Activated CD4-positive, alpha-beta T cell treated with anti-CD3 and anti-CD28 coated beads for 24 hours (primary cell): ENCODE data around the gene HEXD.
A peak's percentile ranks its signal among the peaks of the same experiment; 100 is the strongest.
"Not testable (repeated sequence)": the region's sequence is repeated elsewhere in the genome, so short reads cannot be mapped to it uniquely, and the experiment has no call there.

Source experiments
- DNase-seq, 2 donors: peaks; one replicate each; pipeline ENCODE4 v3.0.0-alpha.2; 2020; ENCODE audit warnings: low read depth in 2 of 2

Gene HEXD

GRCh38 chr17:82440469-82440981, 22.4 kb downstream of the HEXD start:
- no peak for DNase-seq

- no peak for DNase-seq
Observed at GRCh38 chr17:82440991-82441627, 23.0 kb downstream of the HEXD start.

DNA sequence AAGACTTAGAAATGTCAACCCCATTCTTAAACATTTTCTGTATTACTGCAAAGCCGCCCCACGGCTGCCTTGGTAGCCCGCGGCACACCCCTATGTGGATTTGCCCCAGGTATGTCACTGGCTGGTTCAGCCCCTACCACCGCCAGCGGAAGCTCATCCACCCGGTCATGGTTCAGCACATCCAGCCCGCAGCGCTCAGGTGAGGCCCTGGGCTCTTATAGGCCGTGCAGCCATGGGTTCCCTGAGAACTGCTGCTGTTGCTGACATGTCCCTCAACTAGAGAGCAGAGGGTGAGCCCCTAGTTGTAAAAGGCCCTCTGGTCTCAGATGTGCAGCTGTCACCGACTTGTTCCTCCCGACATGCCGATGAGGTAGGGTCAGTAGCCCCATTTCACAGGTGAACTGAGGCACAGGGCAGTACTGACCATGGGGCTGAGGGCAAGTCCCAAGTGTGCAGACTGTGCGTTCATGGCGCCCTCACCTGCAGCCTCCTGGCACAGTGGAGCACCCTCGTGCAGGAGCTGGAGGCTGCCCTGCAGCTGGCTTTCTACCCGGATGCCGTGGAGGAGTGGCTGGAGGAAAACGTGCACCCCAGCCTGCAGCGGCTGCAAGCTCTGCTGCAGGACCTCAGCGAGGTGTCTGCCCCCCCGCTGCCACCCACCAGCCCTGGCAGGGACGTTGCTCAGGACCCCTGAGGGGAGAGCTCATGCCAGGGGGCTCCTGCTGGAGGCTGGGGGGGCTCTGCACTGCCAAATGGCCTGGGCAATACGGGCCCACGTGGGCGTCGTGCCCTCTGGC, 23.7 kb downstream of the HEXD start:
- DNase-seq = no peak

- no peak for DNase-seq
Observed at GRCh38 chr17:82442643-82443464, 24.7 kb downstream of the HEXD start.

GRCh38 chr17:82443465-82444283, 25.5 kb downstream of the HEXD start:
- no peak for DNase-seq

- no peak for DNase-seq
Observed at GRCh38 chr17:82444284-82444893, 26.2 kb downstream of the HEXD start.

DNA sequence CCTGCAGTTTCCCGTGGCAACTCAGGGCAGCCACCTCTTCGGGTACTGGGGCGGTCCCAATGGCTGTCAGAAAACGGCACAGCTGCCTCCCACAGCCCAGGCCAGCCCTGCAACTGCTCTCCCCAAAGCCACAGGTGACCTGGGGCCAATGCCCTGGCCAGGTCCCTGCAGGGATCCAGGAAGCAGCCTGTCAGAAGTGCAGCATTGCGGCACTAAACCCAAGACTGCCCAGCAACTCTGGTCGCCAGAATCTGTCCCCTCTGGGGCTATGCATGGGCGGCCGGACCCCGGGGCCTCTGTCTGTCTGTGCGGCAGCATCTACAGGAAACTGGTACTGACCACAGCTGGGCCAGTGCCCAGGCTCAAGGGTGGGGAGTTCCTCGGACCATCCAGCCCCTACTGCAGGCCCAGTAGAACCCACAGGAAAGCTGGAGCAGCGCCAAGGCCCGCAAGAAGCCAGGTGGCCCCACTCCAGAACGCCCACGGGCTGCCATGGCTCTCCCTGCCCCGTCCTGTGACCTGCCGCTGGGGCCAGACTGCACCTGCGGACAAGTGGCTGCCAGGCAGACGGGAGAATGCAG, 26.9 kb downstream of the HEXD start:
- DNase-seq = no peak

DNA sequence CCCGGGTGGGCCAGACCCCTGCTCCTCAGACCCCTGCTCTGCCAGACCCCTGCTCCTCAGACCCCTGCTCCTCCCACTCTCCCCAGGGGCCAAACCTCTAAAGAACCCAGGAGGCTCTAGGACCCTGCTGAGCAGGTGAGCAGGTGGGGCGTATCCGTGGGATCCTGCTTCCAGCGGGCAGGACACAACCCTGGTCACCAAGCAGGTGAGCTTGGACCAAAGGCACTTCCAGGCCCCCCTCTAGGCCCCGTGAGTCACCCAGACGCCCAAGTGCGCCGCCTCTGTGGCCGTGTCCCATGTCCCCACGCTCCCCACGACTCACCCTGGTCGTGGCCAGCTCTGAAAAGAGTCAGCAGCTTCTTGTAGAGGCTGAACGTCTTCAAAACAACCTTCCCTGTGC, 27.4 kb downstream of the HEXD start:
- no peak for DNase-seq

- DNase-seq = no peak
Observed at GRCh38 chr17:82446124-82446523, 28.0 kb downstream of the HEXD start.

- DNase-seq = no peak
Observed at GRCh38 chr17:82446649-82447048, 28.5 kb downstream of the HEXD start.

DNA sequence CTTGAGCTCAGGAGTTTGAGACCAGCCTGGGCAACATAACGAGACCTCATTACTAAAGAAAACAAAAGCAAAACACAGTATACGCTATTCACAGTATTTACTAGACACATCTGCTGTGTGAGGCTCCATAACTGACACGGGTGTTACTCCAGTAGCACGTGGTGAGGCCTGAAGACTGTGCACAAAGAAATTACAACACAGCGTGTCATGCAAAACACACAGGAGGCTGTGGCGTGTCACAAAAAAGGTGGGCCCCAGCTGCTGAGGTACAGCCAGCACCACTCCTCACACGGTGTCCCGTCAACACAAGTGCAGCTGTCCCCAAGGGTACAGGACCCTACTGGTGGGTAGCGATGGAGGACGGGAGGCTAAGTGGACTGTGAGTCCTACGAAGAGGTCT, 29.7 kb downstream of the HEXD start:
- no peak for DNase-seq

DNA sequence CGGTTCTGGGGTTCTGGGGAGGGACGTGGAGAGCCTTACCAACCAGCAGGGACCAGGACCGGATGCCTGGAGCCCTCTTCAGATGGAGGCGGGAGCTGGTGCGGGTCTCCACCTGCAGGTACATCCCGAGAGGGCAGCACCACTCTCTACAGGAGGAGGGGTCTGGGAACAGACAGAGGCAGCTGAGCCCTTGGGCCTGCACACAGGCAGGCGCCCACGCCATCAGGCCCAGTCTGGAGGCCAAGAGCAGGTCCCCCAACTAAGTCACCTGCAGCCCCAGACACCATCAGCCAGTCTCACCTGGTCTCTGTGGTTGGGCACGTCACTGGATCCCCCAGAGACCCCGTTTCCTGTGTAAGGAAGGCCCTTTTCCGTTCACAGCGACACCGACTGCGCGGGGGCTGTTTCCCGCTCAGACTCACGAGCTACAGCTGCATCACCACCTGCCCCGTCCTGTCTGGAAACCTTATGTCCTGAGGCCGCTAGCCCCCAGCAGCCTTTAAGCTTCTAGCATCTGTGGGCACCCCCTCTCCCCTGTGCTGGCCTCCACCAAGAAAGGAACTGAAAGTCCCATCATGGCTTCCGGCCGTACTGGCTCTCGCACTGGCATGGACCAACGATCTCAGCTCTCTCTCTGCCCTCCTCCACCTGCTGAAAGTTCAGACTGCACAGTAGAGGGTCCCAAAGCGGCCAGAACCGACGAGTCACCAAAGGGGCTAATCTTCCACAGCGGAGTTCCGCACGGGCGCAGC, 31.2 kb downstream of the HEXD start:
- peak; percentile 40 to 54 for DNase-seq

DNA sequence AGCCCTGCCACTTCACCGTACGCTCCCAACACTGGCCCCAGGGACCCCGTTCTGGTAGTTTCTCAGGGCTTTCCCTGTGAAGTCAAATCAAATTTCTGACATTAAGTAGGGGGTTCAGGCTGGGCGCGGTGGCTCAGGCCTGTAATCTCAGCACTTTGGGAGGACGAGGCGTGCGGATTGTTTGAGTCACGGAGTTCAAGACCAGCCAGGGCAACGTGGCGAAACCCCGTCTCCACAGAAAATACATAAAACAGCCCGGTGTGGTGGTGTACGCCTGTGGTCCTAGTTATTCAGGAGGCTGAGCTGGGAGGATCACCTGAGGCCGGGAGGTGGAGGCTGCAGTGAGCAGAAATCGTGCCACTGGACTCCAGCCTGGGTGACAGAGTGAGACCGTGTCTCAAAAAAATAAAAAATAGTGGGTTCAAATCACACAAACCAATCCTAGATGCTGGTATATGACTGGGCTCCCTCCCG, 31.8 kb downstream of the HEXD start:
- DNase-seq = peak in 1 of 2 donors; percentile 27

DNA sequence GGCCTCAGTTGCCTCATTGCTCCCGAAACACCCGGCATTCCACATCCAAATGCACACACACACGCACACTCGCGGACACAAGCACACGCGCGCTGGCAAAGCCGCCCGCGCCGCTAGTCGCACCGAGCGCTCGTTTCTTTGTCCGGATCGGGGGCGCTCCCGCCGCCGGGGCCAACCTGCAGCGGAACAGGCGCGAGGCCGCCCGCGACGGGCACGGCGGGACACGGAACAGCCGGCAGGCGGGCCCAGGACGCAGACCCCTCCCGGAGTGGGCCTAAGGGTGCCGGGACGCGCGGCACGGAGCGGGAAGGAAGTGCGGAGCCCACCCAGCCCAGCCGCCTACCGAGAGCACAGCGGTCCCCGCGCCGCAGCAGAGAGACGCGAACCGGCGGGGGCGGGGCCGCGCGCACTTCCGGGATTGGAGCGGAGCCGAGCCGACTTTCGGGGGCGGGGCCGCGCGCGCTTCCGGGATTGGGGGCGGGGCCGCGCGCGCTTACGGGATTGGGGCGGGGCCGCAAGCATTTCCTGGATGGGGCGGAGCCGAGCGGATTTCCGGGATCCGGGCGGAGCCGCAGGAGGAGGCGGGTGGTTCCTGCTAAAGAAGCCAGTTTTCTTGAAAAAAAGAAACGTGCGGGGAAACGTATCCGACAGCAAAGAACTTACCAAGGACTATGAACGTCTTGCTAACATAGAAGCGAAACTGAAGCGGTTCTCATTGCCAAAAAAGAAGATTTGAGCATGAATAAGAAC, 32.4 kb downstream of the HEXD start, which contains the start of gene CYBC1:
CYBC1 (minus strand) TSS at position 396 of the 750 bp plus-strand sequence. CDS start 1,498 bp downstream, outside the sequence.
- DNase-seq = peak; percentile 94 to 95

DNA sequence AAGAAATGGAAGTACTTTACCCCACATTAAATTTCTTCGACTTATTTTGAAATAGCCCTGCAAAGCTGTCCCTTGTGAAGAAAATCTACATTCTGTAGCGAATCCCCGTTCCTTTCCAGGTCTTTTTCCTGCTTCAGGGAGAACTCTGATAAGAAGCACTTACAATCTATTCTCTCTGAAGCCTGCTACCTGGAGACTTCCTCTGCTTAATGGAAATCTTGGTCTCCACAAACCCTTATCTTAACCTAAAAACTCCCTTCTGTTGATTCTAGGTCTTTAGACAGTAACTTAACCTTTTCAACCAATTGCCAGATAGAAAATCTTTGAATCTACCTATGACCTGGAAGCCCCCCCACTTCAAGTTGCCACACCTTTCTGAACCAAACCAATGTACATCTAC, 34.0 kb downstream of the HEXD start:
- no peak for DNase-seq

DNA sequence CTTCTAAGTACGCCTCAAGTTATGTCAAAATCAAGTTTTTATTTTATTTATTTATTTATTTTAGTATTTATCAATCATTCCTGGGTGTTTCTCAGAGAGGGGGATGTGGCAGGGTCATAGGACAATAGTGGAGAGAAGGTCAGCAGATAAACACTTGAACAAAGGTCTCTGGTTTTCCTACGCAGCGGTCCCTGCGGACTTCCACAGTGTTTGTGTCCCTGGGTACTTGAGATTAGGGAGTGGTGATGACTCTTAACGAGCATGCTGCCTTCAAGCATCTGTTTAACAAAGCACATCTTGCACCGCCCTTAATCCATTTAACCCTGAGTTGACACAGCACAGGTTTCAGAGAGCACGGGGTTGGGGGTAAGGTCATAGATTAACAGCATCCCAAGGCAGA, 35.0 kb downstream of the HEXD start:
- DNase-seq = not testable (repeated sequence)

DNA sequence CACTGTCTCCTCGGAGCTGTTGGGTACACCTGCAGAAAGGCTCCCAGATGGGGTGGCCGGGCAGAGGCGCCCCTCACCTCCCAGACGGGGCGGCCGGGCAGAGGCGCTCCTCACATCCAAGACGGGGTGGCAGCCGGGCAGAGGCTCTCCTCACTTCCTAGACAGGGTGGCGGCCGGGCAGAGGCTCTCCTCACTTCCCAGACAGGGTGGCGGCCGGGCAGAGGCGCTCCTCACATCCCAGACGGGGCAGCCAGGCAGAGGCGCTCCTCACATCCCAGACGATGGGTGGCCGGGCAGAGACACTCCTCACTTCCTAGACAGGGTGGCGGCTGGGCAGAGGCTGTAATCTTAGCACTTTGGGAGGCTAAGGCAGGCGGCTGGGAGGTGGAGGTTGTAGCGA, 35.6 kb downstream of the HEXD start:
- not testable (repeated sequence) for DNase-seq

DNA sequence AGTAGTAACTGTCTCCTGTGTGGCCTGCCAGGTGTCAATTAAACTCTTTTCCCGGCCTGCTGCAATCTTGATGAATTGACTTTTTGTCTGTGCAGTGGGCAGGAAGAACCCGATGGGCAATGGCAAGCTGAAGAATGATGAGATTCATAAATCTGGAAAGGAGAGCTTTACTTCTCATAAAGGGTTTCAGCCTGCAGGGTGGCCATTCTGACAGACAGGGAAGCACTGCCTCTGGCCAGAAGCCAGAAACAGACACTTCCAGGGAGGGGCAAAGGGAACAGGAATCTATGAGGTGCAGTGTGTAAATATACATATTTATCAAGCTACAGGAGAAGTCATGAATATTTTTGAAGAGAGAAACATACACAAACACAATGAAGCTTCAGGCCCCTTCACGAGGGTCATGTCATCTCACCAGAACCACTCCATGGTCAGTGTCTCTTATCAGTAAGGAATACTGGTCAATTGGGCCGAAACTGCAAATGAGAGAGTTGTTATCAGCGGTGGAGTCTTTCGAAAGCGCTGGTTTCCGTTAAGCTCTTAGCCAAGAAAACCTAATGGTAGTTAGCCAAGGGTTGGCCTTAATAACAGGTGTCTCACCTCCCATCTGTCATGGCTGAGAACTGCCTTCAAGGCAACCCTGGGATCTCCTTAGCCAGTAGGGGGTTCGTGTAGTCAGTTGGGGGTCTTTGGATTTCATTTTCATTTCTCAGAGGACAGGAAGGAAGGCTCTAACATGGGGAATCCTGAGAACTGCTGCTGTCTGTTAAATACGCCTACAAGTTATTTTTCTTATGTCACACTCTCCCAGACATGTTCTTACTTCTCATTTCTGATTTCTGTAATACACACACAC, 39.2 kb downstream of the HEXD start:
- no peak for DNase-seq
